OCI-LY7 (cell line): Measurements from ENCODE around the gene MYOF. TPM values are rescaled to one million over a fixed set of nuclear protein-coding genes. Genes with fewer than 3 reads are reported as not detected.
"Not testable (repeated sequence)": the region's sequence is repeated elsewhere in the genome, so short reads cannot be mapped to it uniquely, and the experiment has no call there.

Source experiments
- BruUV-seq: library from RNA; stranded (reverse); fragments of 400-500 nt; replicated peaks from 2 replicates; lab custom pipeline; 2021; lab: Mats Ljungman, UMichigan
- CTCF ChIA-PET: fragments of 300-600 bp; sonication (Branson Sonifier 250); formaldehyde crosslinking; loops from one replicate; lab custom pipeline; 2022; ENCODE audit warnings: antibody characterized with exemption; ENCODE audit not compliant: unreplicated experiment; lab: Charles Lee
- POLR2A ChIA-PET: fragments of 300-600 bp; sonication (Branson Sonifier 250); formaldehyde crosslinking; loops from one replicate; lab custom pipeline; 2022; ENCODE audit warnings: antibody characterized with exemption; lab: Charles Lee
- DNase-seq: peaks from one replicate; pipeline ENCODE4 v3.0.0-alpha.2; 2015; ENCODE audit warnings: low spot score
- H2AFZ ChIP-seq: fragments of 200-600 bp; sonication (generic), shearing (Covaris generic); 2 replicates; pipeline ENCODE4 v1.6.1; 2014; ENCODE audit warnings: mild to moderate bottlenecking, antibody characterized with exemption, low read length, moderate library complexity
- H3K27ac ChIP-seq: fragments of 200-600 bp; sonication (generic); 2 replicates; pipeline ENCODE4 v1.5.1; 2014; ENCODE audit warnings: mixed run types, low read depth, mild to moderate bottlenecking, moderate library complexity, low read length, inconsistent platforms; ENCODE audit not compliant: poor library complexity, severe bottlenecking
- H3K36me3 ChIP-seq: fragments of 200-600 bp; sonication (generic); 2 replicates; pipeline ENCODE4 v1.6.1; 2014; ENCODE audit warnings: mild to moderate bottlenecking, antibody characterized with exemption, low read length, moderate library complexity, mixed read lengths; ENCODE audit not compliant: insufficient read depth
- H3K4me1 ChIP-seq: fragments of 200-600 bp; sonication (generic); 2 replicates; pipeline ENCODE4 v1.5.1; 2014; ENCODE audit warnings: mild to moderate bottlenecking, low read length; ENCODE audit not compliant: insufficient read depth, poor library complexity, severe bottlenecking
- H3K4me2 ChIP-seq: fragments of 200-600 bp; sonication (generic); 2 replicates; pipeline ENCODE4 v1.6.1; 2014; ENCODE audit warnings: mild to moderate bottlenecking, low read length
- H3K4me3 ChIP-seq: fragments of 200-600 bp; sonication (generic); 2 replicates; pipeline ENCODE4 v1.5.1; 2014; ENCODE audit warnings: mild to moderate bottlenecking, low read depth, low read length; ENCODE audit not compliant: poor library complexity, severe bottlenecking
- H3K79me2 ChIP-seq: fragments of 200-600 bp; sonication (generic); 2 replicates; pipeline ENCODE4 v1.6.1; 2016; ENCODE audit warnings: low read depth, mild to moderate bottlenecking, low read length, moderate library complexity, mixed read lengths; ENCODE audit not compliant: insufficient read depth
- H3K9me2 ChIP-seq: fragments of 200-600 bp; sonication (generic); 2 replicates; pipeline ENCODE4 v1.6.1; 2016; ENCODE audit warnings: mild to moderate bottlenecking, low read length, mixed read lengths; ENCODE audit not compliant: insufficient read depth
- H3K9me3 ChIP-seq: fragments of 200-600 bp; sonication (generic); 2 replicates; pipeline ENCODE4 v1.6.1; 2014; ENCODE audit warnings: mild to moderate bottlenecking, mixed run types, low read length, mixed read lengths
- H4K20me1 ChIP-seq: fragments of 200-600 bp; sonication (generic); 2 replicates; pipeline ENCODE4 v1.6.1; 2014; ENCODE audit warnings: mild to moderate bottlenecking, antibody characterized with exemption, low read length, moderate library complexity, mixed read lengths; ENCODE audit not compliant: insufficient read depth
- EZH2phosphoT487 ChIP-seq: fragments of 200-600 bp; sonication (generic); IDR thresholded peaks from 2 replicates; pipeline ENCODE4 v1.6.1; 2018; ENCODE audit warnings: low read depth, borderline replicate concordance, mild to moderate bottlenecking, mixed run types, antibody characterized with exemption, low read length, moderate library complexity, mixed read lengths
- intact Hi-C: fragments of 100-400 bp; cut with micrococcal nuclease; formaldehyde crosslinking; loops from one replicate; pipeline ENCODE4 v1.10.0; 2022; ENCODE audit not compliant: unreplicated experiment
- total RNA-seq, 2 experiments: library from RNA; depleted of rRNA in 1 of 2; stranded (reverse); fragments of >200 nt in 1 of 2; shearing (Covaris generic) in 1 of 2; gene quantifications; 2 replicates each; pipeline ENCODE4 v1.2.3, GENCODE V29; 2014 to 2022
- TF ChIP-seq, protein P1 (sequence below): fragments of 200-600 bp; sonication (generic); conservative IDR thresholded peaks from 2 replicates; pipeline ENCODE4 v1.5.1; 2014; ENCODE audit warnings: mild to moderate bottlenecking, antibody characterized with exemption, low read length, moderate library complexity, mixed read lengths

Gene MYOF
- total RNA-seq, 2 experiments from 2014 or later = 0.42 TPM; not detected in 1

DNA sequence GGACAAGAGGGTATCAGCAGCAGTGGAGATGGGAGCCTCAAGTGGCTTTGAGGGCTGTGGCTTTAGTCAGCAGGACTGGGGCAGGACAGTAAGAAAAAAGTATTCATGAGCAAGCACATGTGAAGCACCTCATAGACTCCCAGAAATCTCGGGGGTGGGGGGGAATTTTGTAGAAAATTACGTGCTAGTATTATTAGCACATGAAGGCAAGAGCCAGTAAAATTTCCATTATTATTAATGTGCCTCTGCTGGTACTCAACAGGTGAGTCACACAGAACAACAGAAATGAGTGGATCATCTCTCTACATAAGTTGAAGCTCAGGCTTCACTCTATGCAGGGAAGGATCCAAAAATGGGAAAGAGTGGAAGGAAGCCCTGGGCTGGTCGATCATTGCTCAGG is 114.5 kb downstream of the MYOF start:
- Histone ChIP-seq H2AFZ (no peak overlapping the region), H3K4me3 (no peak overlapping the region), H3K4me2 (no peak overlapping the region), H4K20me1 (no peaks in the 10 kb centered on the region), H3K9me3 (no peaks in the 10 kb centered on the region), H3K9me2 (no peaks in the 10 kb centered on the region), H3K79me2 (no peaks in the 10 kb centered on the region), H3K4me1 (no peaks in the 10 kb centered on the region), H3K36me3 (no peaks in the 10 kb centered on the region), H3K27ac (no peak overlapping the region)
- BruUV-seq = no TSS peak
- no peak for TF ChIP-seq EZH2phosphoT487
- TF ChIP-seq, protein P1, sequence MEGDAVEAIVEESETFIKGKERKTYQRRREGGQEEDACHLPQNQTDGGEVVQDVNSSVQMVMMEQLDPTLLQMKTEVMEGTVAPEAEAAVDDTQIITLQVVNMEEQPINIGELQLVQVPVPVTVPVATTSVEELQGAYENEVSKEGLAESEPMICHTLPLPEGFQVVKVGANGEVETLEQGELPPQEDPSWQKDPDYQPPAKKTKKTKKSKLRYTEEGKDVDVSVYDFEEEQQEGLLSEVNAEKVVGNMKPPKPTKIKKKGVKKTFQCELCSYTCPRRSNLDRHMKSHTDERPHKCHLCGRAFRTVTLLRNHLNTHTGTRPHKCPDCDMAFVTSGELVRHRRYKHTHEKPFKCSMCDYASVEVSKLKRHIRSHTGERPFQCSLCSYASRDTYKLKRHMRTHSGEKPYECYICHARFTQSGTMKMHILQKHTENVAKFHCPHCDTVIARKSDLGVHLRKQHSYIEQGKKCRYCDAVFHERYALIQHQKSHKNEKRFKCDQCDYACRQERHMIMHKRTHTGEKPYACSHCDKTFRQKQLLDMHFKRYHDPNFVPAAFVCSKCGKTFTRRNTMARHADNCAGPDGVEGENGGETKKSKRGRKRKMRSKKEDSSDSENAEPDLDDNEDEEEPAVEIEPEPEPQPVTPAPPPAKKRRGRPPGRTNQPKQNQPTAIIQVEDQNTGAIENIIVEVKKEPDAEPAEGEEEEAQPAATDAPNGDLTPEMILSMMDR = no peak
- CTCF ChIA-PET = no interaction called here
- DNase-seq = no peak
- intact Hi-C loops = no loop called here
- POLR2A ChIA-PET = no interaction called here

GRCh38 chr10:93364966-93365365 is 117.2 kb downstream of the MYOF start:
- Histone ChIP-seq H3K9me2 (no peaks in the 10 kb centered on the region), H4K20me1 (no peaks in the 10 kb centered on the region), H2AFZ (no peak overlapping the region), H3K4me1 (no peaks in the 10 kb centered on the region), H3K79me2 (no peaks in the 10 kb centered on the region), H3K9me3 (no peaks in the 10 kb centered on the region), H3K27ac (no peak overlapping the region), H3K4me2 (no peak overlapping the region), H3K36me3 (no peaks in the 10 kb centered on the region), H3K4me3 (no peak overlapping the region)
- TF ChIP-seq, protein P1 = no peak
- TF ChIP-seq EZH2phosphoT487 = no peak
- BruUV-seq = no TSS peak
- intact Hi-C loops = no loop called here
- CTCF ChIA-PET = no interaction called here
- POLR2A ChIA-PET = no interaction called here
- DNase-seq = no peak

DNA sequence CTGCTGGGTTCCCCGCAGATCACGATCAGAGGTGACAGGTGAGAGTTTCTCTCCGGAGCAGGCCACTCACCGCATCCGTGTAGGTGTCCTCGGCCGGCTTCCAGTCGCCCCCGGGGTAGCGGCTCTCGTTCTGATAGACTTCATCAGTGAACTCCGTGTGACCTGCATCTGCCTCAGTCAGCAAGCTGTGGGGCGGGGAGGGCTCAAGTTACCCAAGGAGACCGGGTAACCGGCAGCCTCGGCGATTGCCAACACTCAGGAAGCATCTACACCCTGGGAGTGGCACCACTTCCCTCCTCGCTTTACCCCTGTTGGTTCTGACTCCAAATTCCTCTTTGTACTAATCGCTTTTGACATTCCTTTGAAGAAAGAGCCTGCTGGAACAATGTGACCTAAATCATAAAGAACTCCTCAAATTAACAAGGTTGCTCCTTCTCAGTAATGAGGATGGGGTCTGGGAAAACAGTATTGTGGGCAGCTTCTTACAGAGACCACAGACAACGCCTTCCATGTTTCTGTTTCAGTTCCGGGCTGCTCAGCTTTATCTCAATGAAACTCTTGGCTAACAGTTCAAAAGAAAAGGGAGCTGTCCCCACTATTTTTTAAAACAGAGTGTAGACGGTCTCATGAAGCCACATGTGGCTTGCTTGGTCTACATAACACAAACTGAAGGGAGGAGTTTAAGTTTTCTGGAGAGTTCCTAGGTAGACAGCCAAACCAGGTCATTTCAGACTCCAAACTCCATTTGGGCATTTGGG is 118.1 kb downstream of the MYOF start:
- H3K79me2 ChIP-seq = no peaks in the 10 kb centered on the region
- no peaks in the 10 kb centered on the region for H3K4me1 ChIP-seq
- no peak overlapping the region for H3K27ac ChIP-seq
- TF ChIP-seq, protein P1 = no peak
- no peak for TF ChIP-seq EZH2phosphoT487
- DNase-seq = no peak
- H3K36me3 ChIP-seq = no peaks in the 10 kb centered on the region
- no peaks in the 10 kb centered on the region for H3K9me2 ChIP-seq
- no peak overlapping the region for H3K4me3 ChIP-seq
- no peak overlapping the region for H3K4me2 ChIP-seq
- CTCF ChIA-PET = no interaction called here
- no peak overlapping the region for H2AFZ ChIP-seq
- H3K9me3 ChIP-seq = no peaks in the 10 kb centered on the region
- H4K20me1 ChIP-seq = no peaks in the 10 kb centered on the region
- POLR2A ChIA-PET = interaction anchor here (0.7 kb wide), 1 partner anchor 99 kb away, joined by 3 read pairs; no protein-coding TSS in a partner anchor
- intact Hi-C loops = no loop called here
- no TSS peak for BruUV-seq

GRCh38 chr10:93358398-93358797 is 123.7 kb downstream of the MYOF start:
- H3K27ac ChIP-seq, DNase-seq, CTCF ChIA-PET, H4K20me1 ChIP-seq, H2AFZ ChIP-seq, H3K79me2 ChIP-seq, H3K4me3 ChIP-seq, BruUV-seq, H3K9me2 ChIP-seq, H3K9me3 ChIP-seq, H3K4me2 ChIP-seq, H3K4me1 ChIP-seq, H3K36me3 ChIP-seq: not testable (repeated sequence)
- intact Hi-C loops = loop anchor here (10.0 kb wide), 1 partner anchor 394 kb away; no protein-coding TSS in a partner anchor
- POLR2A ChIA-PET = interaction anchor here (0.7 kb wide), 1 partner anchor 677 kb away, joined by 4 read pairs; no protein-coding TSS in a partner anchor
